Stimulated activated CD4-positive, alpha-beta T cell treated with anti-CD3 and anti-CD28 coated beads, Interleukin-2, amount 100 ng/mL, for 24 hours (primary cell): ENCODE results near the gene SEL1L2.
A peak's percentile ranks its signal among the peaks of the same experiment; 100 is the strongest.
"Not testable (repeated sequence)": the region's sequence is repeated elsewhere in the genome, so short reads cannot be mapped to it uniquely, and the experiment has no call there.

ENCODE experiments used
- DNase-seq, 2 donors: peaks; one replicate each; pipeline ENCODE4 v3.0.0-alpha.2; 2020

The SEL1L2 gene

GRCh38 chr20:13990465-13990864, at the start of gene SEL1L2:
Gene SEL1L2 (minus strand): TSS chr20:13990614. CDS start chr20:13990534, 80 bp downstream.
- DNase-seq: no peak

GRCh38 chr20:14036567-14036966, 46.2 kb upstream of the SEL1L2 start:
- no peak for DNase-seq

- DNase-seq: no peak
These were observed 42.9 kb upstream of the SEL1L2 start for GRCh38 chr20:14033310-14033709.

- no peak for DNase-seq
These were observed 40.6 kb upstream of the SEL1L2 start for GRCh38 chr20:14030991-14031390.

- no peak for DNase-seq
These were observed 22.3 kb upstream of the SEL1L2 start for GRCh38 chr20:14012671-14013070.

- no peak for DNase-seq
These were observed 18.8 kb upstream of the SEL1L2 start for GRCh38 chr20:14009208-14009607.

- DNase-seq: no peak
These were observed 15.6 kb upstream of the SEL1L2 start for GRCh38 chr20:14005996-14006395.

- DNase-seq: no peak
These were observed 10.5 kb upstream of the SEL1L2 start for GRCh38 chr20:14000917-14001316.

- DNase-seq: no peak
These were observed 5.9 kb upstream of the SEL1L2 start for GRCh38 chr20:13996265-13996664.

- peak in 1 of 2 donors; percentile 0 for DNase-seq
These were observed 5.4 kb upstream of the SEL1L2 start for GRCh38 chr20:13995841-13996240.

- DNase-seq: peak in 1 of 2 donors; percentile 61
These were observed 4.8 kb upstream of the SEL1L2 start, which contains the start of gene MACROD2 for GRCh38 chr20:13995086-13995665. Gene MACROD2 (plus strand): TSS chr20:13995516.

- not testable (repeated sequence) for DNase-seq
These were observed 1.5 kb upstream of the SEL1L2 start for GRCh38 chr20:13991955-13992354.

- DNase-seq: no peak
These were observed 897 bp upstream of the SEL1L2 start for GRCh38 chr20:13991311-13991710.

- no peak for DNase-seq
These were observed 6.2 kb downstream of the SEL1L2 start for GRCh38 chr20:13984211-13984610.

GRCh38 chr20:13960525-13960924, 29.9 kb downstream of the SEL1L2 start:
- DNase-seq: no peak

GRCh38 chr20:13960119-13960518, 30.3 kb downstream of the SEL1L2 start:
- DNase-seq: no peak

GRCh38 chr20:13953227-13953626, 37.2 kb downstream of the SEL1L2 start:
- DNase-seq: peak in 1 of 2 donors; percentile 1

GRCh38 chr20:13947719-13948118, 42.7 kb downstream of the SEL1L2 start:
- no peak for DNase-seq

- DNase-seq: no peak
These were observed 49.4 kb downstream of the SEL1L2 start for GRCh38 chr20:13941031-13941430.

GRCh38 chr20:13936781-13937576, 53.4 kb downstream of the SEL1L2 start:
- no peak for DNase-seq

GRCh38 chr20:13934992-13935894, 55.2 kb downstream of the SEL1L2 start:
- DNase-seq: no peak

GRCh38 chr20:13930281-13930680, 60.1 kb downstream of the SEL1L2 start:
- DNase-seq: no peak

- DNase-seq: no peak
These were observed 60.6 kb downstream of the SEL1L2 start for GRCh38 chr20:13929836-13930235.
